AG10803 (cell line): Measurements from ENCODE around the gene FLYWCH2.
A peak's percentile ranks its signal among the peaks of the same experiment; 100 is the strongest.

ENCODE experiments used
- DNase-seq: peaks from one replicate; pipeline ENCODE4 v3.0.0; 2010; ENCODE audit warnings: low read depth
- H3K4me3 ChIP-seq: 2 replicates; pipeline ENCODE4 v1.5.1; 2011; ENCODE audit warnings: mild to moderate bottlenecking, low read length, control low read depth
- CTCF ChIP-seq: conservative IDR thresholded peaks from 2 replicates; pipeline ENCODE4 v1.5.1; 2011; ENCODE audit warnings: mild to moderate bottlenecking, low read length, control low read depth, inconsistent platforms

FLYWCH2 gene

GRCh38 chr16:2860826-2861567, 22.0 kb upstream of the FLYWCH2 start:
- no peak for DNase-seq

GRCh38 chr16:2865651-2866050, 17.4 kb upstream of the FLYWCH2 start:
- no peak overlapping the region for H3K4me3 ChIP-seq
- DNase-seq, result no peak
- no peak for TF ChIP-seq CTCF

More at GRCh38 chr16:2860826-2861567, 22.0 kb upstream of the FLYWCH2 start:
- TF ChIP-seq CTCF, result no peak
- no peak overlapping the region for H3K4me3 ChIP-seq

GRCh38 chr16:2866431-2866830, 16.6 kb upstream of the FLYWCH2 start:
- no peak for TF ChIP-seq CTCF
- H3K4me3 ChIP-seq, result no peak overlapping the region
- no peak for DNase-seq

GRCh38 chr16:2867661-2867986, 15.4 kb upstream of the FLYWCH2 start:
- peak overlapping the region; percentile 73 for H3K4me3 ChIP-seq
- DNase-seq, result no peak
- TF ChIP-seq CTCF, result no peak

GRCh38 chr16:2867987-2868789, 14.8 kb upstream of the FLYWCH2 start:
- peak; percentile 85 for TF ChIP-seq CTCF
- peak overlapping the region; percentile 73 for H3K4me3 ChIP-seq
- DNase-seq, result peak; percentile 92

GRCh38 chr16:2871926-2872325, 11.1 kb upstream of the FLYWCH2 start:
- DNase-seq, result no peak
- no peak for TF ChIP-seq CTCF
- H3K4me3 ChIP-seq, result no peak overlapping the region
